OCI-LY1 (cell line): Measurements from ENCODE around the gene ANAPC13.

ENCODE experiments used
- H2AFZ ChIP-seq: fragments of 200-600 bp; sonication (generic), shearing (Covaris generic); 2 replicates; pipeline ENCODE4 v1.6.0; 2014; ENCODE audit warnings: antibody characterized with exemption, mild to moderate bottlenecking, low read length
- H3F3A ChIP-seq: fragments of 200-600 bp; sonication (generic), shearing (Covaris generic); 2 replicates; pipeline ENCODE4 v1.6.0; 2014; ENCODE audit warnings: mild to moderate bottlenecking, antibody characterized with exemption, low read length, moderate library complexity; ENCODE audit not compliant: insufficient read depth
- H3K27ac ChIP-seq: fragments of 200-600 bp; sonication (generic); 2 replicates; pipeline ENCODE4 v1.5.1; 2014; ENCODE audit warnings: low read length, mixed run types, mild to moderate bottlenecking, low read depth; ENCODE audit not compliant: poor library complexity, severe bottlenecking
- H3K27me3 ChIP-seq: fragments of 200-600 bp; sonication (generic); 2 replicates; pipeline ENCODE4 v1.6.0; 2014; ENCODE audit warnings: antibody characterized with exemption, mild to moderate bottlenecking, low read length, moderate library complexity; ENCODE audit not compliant: insufficient read depth
- H3K36me3 ChIP-seq: fragments of 200-600 bp; sonication (generic); 2 replicates; pipeline ENCODE4 v1.6.1; 2014; ENCODE audit warnings: mild to moderate bottlenecking, antibody characterized with exemption, low read length, moderate library complexity, mixed read lengths; ENCODE audit not compliant: insufficient read depth
- H3K4me1 ChIP-seq: fragments of 200-600 bp; sonication (generic); 2 replicates; pipeline ENCODE4 v1.5.1; 2014; ENCODE audit warnings: mild to moderate bottlenecking, low read length, moderate library complexity; ENCODE audit not compliant: insufficient read depth, severe bottlenecking
- H3K4me2 ChIP-seq: fragments of 200-600 bp; sonication (generic), shearing (Covaris generic); 2 replicates; pipeline ENCODE4 v1.6.1; 2014; ENCODE audit warnings: low read length
- H3K4me3 ChIP-seq: fragments of 200-600 bp; sonication (generic); 2 replicates; pipeline ENCODE4 v1.5.1; 2014; ENCODE audit warnings: low read length, low read depth, mild to moderate bottlenecking, mixed read lengths; ENCODE audit not compliant: poor library complexity, severe bottlenecking
- H3K79me2 ChIP-seq: fragments of 200-600 bp; shearing (Covaris generic); 2 replicates; pipeline ENCODE4 v1.6.1; 2016; ENCODE audit warnings: mixed run types, low read length, mixed read lengths; ENCODE audit not compliant: insufficient read depth
- H3K9ac ChIP-seq: fragments of 200-600 bp; sonication (generic), shearing (Covaris generic); 2 replicates; pipeline ENCODE4 v1.6.1; 2014; ENCODE audit warnings: mild to moderate bottlenecking, low read length, mixed read lengths
- H3K9me2 ChIP-seq: fragments of 200-600 bp; sonication (generic), shearing (Covaris generic); 2 replicates; pipeline ENCODE4 v1.6.1; 2014; ENCODE audit warnings: low read depth, mild to moderate bottlenecking, low read length, mixed read lengths
- H3K9me3 ChIP-seq: fragments of 200-600 bp; shearing (Covaris generic); 2 replicates; pipeline ENCODE4 v1.6.1; 2014; ENCODE audit warnings: low read length, mixed read lengths
- H4K20me1 ChIP-seq: fragments of 200-600 bp; sonication (generic), shearing (Covaris generic); 2 replicates; pipeline ENCODE4 v1.6.0; 2016; ENCODE audit warnings: mild to moderate bottlenecking, low read length; ENCODE audit not compliant: insufficient read depth
- EZH2 ChIP-seq: fragments of 200-600 bp; sonication (generic), shearing (Covaris generic); IDR thresholded peaks from 2 replicates; pipeline ENCODE4 v1.8.0; 2017; ENCODE audit warnings: borderline replicate concordance, mixed run types, mild to moderate bottlenecking, antibody characterized with exemption, low read length, moderate library complexity, mixed read lengths
- TF ChIP-seq, protein P1 (sequence below): fragments of 200-600 bp; sonication (generic), shearing (Covaris generic); IDR thresholded peaks from 2 replicates; pipeline ENCODE4 v1.5.1; 2017; ENCODE audit warnings: mild to moderate bottlenecking, antibody characterized with exemption, low read length, moderate library complexity, mixed read lengths

Gene ANAPC13

DNA sequence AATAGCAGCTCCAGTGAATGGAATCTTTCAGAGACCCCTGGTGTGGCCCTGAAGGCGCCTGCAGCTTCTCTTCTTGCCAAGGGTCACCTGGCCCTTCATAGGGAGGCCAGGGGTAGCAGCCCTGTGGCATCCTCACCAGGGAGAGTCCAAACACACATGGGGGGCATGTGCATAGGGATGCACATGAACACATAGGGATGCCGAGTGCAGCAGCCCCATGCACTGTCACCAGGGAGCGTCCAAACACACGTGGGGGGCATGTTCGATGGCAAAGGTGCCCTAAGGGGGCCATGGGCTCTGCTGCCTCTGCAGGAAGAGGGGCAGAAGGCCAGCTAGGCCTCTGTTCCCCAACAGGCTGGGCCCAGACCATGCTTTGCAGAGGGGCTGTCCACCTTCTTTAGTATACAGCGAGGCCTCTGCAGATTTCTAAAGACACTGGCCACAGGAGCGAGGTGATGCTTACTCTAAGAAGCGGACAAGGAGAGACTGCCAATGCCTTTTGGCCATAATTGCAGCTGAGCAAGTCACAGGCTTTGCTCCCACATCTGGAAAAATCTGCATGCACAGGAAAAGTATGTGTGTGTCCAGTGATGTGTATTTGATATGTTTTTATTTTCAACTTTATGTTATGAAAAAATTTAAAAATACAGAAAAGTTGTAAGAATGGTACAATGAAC is 21.0 kb downstream of the ANAPC13 start:
- no peaks in the 10 kb centered on the region for H4K20me1 ChIP-seq
- no peak overlapping the region for H3K4me3 ChIP-seq
- no peaks in the 10 kb centered on the region for H3F3A ChIP-seq
- H3K79me2 ChIP-seq, result no peaks in the 10 kb centered on the region
- H3K36me3 ChIP-seq, result no peaks in the 10 kb centered on the region
- H3K9ac ChIP-seq, result no peak overlapping the region
- no peak overlapping the region for H3K27ac ChIP-seq
- H3K4me2 ChIP-seq, result no peak overlapping the region
- no peaks in the 10 kb centered on the region for H3K4me1 ChIP-seq
- H3K9me3 ChIP-seq, result no peaks in the 10 kb centered on the region
- TF ChIP-seq EZH2, result no peak
- TF ChIP-seq, protein P1, sequence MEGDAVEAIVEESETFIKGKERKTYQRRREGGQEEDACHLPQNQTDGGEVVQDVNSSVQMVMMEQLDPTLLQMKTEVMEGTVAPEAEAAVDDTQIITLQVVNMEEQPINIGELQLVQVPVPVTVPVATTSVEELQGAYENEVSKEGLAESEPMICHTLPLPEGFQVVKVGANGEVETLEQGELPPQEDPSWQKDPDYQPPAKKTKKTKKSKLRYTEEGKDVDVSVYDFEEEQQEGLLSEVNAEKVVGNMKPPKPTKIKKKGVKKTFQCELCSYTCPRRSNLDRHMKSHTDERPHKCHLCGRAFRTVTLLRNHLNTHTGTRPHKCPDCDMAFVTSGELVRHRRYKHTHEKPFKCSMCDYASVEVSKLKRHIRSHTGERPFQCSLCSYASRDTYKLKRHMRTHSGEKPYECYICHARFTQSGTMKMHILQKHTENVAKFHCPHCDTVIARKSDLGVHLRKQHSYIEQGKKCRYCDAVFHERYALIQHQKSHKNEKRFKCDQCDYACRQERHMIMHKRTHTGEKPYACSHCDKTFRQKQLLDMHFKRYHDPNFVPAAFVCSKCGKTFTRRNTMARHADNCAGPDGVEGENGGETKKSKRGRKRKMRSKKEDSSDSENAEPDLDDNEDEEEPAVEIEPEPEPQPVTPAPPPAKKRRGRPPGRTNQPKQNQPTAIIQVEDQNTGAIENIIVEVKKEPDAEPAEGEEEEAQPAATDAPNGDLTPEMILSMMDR, result no peak
- no peaks in the 10 kb centered on the region; the same call in 1 of the 2 replicates for H3K27me3 ChIP-seq
- H2AFZ ChIP-seq, result no peak overlapping the region
- H3K9me2 ChIP-seq, result no peaks in the 10 kb centered on the region

DNA sequence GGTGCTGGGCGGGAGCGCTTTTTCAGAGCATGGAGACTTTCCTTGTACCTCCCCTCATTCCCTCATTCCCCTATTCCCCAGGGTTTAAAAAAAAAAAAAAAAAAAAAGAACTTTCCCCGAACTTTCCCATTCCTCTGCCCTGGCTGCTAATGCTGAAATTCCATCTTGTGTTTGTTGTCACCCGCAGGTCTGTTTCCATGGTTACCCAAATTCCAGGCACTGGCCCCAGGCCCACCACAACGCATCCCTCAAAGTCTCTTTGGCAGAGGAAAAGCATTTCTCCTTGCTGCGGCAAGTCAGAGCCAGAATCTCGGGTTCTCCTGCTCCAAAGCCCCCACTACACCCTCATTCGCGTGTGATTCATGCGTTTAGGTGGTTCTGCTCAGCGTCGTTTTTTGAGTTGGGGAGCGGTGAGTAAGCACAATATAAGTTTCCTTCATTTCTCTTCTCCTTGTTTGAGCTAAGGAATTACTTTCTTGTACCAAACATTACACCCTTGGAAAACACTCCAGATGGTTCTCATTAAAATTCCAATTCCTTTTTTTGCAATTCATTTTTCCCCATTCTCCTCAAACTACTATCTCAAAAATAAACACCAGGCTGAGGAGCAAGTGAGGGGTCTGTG is 21.6 kb downstream of the ANAPC13 start:
- no peak overlapping the region for H3K9ac ChIP-seq
- TF ChIP-seq EZH2, result no peak
- TF ChIP-seq, protein P1, result no peak
- H3K4me2 ChIP-seq, result no peak overlapping the region
- no peaks in the 10 kb centered on the region for H3K79me2 ChIP-seq
- no peaks in the 10 kb centered on the region for H3K4me1 ChIP-seq
- H3K9me3 ChIP-seq, result no peaks in the 10 kb centered on the region
- no peak overlapping the region for H3K27ac ChIP-seq
- H3K36me3 ChIP-seq, result no peaks in the 10 kb centered on the region
- no peaks in the 10 kb centered on the region for H3K9me2 ChIP-seq
- H3K4me3 ChIP-seq, result no peak overlapping the region
- H4K20me1 ChIP-seq, result no peaks in the 10 kb centered on the region
- no peaks in the 10 kb centered on the region; the same call in 1 of the 2 replicates for H3K27me3 ChIP-seq
- no peak overlapping the region for H2AFZ ChIP-seq
- H3F3A ChIP-seq, result no peaks in the 10 kb centered on the region

DNA sequence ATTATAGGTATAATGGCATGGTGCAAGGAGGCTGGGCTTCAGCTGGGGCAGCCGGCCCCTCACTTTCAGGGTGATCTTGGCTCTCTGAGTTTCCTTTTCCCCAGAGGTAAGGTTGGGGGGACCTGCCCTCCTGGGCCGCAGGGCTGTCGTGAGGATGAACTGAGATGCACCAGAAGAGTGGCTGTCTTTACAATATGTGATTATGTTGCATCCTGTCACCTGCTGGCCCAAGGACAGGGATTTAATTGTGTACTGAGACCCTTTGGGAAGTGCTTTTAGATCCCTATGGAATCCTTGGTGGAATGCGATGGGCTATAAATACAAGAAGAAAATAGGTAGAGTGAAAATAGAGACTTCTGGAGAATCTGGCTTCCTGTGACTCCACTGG is 22.1 kb downstream of the ANAPC13 start:
- H3K27me3 ChIP-seq, result no peaks in the 10 kb centered on the region; the same call in 1 of the 2 replicates
- H3K9me3 ChIP-seq, result no peaks in the 10 kb centered on the region
- H3K4me2 ChIP-seq, result no peak overlapping the region
- TF ChIP-seq, protein P1, result no peak
- no peak for TF ChIP-seq EZH2
- no peak overlapping the region for H3K4me3 ChIP-seq
- H3F3A ChIP-seq, result no peaks in the 10 kb centered on the region
- no peaks in the 10 kb centered on the region for H3K36me3 ChIP-seq
- no peaks in the 10 kb centered on the region for H3K79me2 ChIP-seq
- H4K20me1 ChIP-seq, result no peaks in the 10 kb centered on the region
- no peak overlapping the region for H3K9ac ChIP-seq
- H3K4me1 ChIP-seq, result no peaks in the 10 kb centered on the region
- no peak overlapping the region for H2AFZ ChIP-seq
- no peak overlapping the region for H3K27ac ChIP-seq
- H3K9me2 ChIP-seq, result no peaks in the 10 kb centered on the region
